ENCODE results near the gene FFAR1.
"Not testable (repeated sequence)": the region's sequence is repeated elsewhere in the genome, so short reads cannot be mapped to it uniquely, and the experiment has no call there.

- not testable (repeated sequence) for TF ChIP-seq EP300 (IDR thresholded peaks at IDR 0.05; ENCODE audit: borderline replicate concordance in 1 of 2, low read depth in 1 of 2, low read length in 1 of 2); JUND (IDR thresholded peaks at IDR 0.05); TAF1 (IDR thresholded peaks at IDR 0.05; ENCODE audit: borderline replicate concordance, low read depth, low read length); GATA2 (CRISPR knock-in tag; IDR thresholded peaks at IDR 0.05); POLR2AphosphoS5 (IDR thresholded peaks at IDR 0.05; ENCODE audit: low read depth, low read length)
These were observed 12.4 kb downstream of the FFAR1 start for GRCh38 chr19:35360081-35360480.

All from SK-N-SH (cell line).